SU-DHL-6 (cell line): ENCODE results near the gene CENPU.

Source experiments
- H2AFZ ChIP-seq: fragments of 200-600 bp; sonication (generic); 2 replicates; pipeline ENCODE4 v1.6.1; 2014; ENCODE audit warnings: low read depth, mild to moderate bottlenecking, moderate library complexity, mixed read lengths, antibody characterized with exemption, low read length; ENCODE audit not compliant: severe bottlenecking
- H3F3A ChIP-seq: fragments of 200-600 bp; shearing (Covaris generic); 2 replicates; pipeline ENCODE4 v1.6.0; 2016; ENCODE audit warnings: antibody characterized with exemption, mild to moderate bottlenecking; ENCODE audit not compliant: insufficient read depth
- H3K27ac ChIP-seq: fragments of 200-600 bp; sonication (generic); 2 replicates; pipeline ENCODE4 v1.5.1; 2016; ENCODE audit warnings: low read depth, mild to moderate bottlenecking, low read length, moderate library complexity, mixed read lengths
- H3K27me3 ChIP-seq: fragments of 200-600 bp; sonication (generic), shearing (Covaris generic); 2 replicates; pipeline ENCODE4 v1.6.0; 2014; ENCODE audit warnings: mild to moderate bottlenecking, low read length
- H3K36me3 ChIP-seq: fragments of 200-600 bp; sonication (generic); 2 replicates; pipeline ENCODE4 v1.6.1; 2014; ENCODE audit warnings: mild to moderate bottlenecking, low read length, mixed read lengths
- H3K4me2 ChIP-seq: fragments of 300-600, 200-600 bp; shearing (Covaris generic), sonication (generic); 2 replicates; pipeline ENCODE4 v1.6.0; 2014; ENCODE audit warnings: low read length, low read depth, mild to moderate bottlenecking; ENCODE audit not compliant: poor library complexity, severe bottlenecking
- H3K4me3 ChIP-seq: fragments of 200-600 bp; sonication (generic); 2 replicates; pipeline ENCODE4 v1.5.1; 2014; ENCODE audit warnings: antibody characterized with exemption, low read length, mild to moderate bottlenecking, mixed read lengths; ENCODE audit not compliant: insufficient read depth, poor library complexity, severe bottlenecking
- H3K79me2 ChIP-seq: fragments of 200-600 bp; sonication (generic); 2 replicates; pipeline ENCODE4 v1.6.1; 2014; ENCODE audit warnings: mild to moderate bottlenecking, low read length, moderate library complexity; ENCODE audit not compliant: insufficient read depth
- H3K9ac ChIP-seq: fragments of 200-600 bp; sonication (generic); 2 replicates; pipeline ENCODE4 v1.7.0; 2014; ENCODE audit warnings: mild to moderate bottlenecking, low read length
- H3K9me2 ChIP-seq: fragments of 200-600 bp; sonication (generic); replicated peaks from 2 replicates; pipeline ENCODE4 v1.6.1; 2014; ENCODE audit warnings: low read length; ENCODE audit not compliant: insufficient read depth
- H3K9me3 ChIP-seq: fragments of 200-600 bp; sonication (generic); 2 replicates; pipeline ENCODE4 v1.6.1; 2014; ENCODE audit warnings: low read length, mixed read lengths; ENCODE audit not compliant: insufficient read depth
- H4K20me1 ChIP-seq: fragments of 200-600 bp; sonication (generic); 2 replicates; pipeline ENCODE4 v1.6.1; 2014; ENCODE audit warnings: low read depth, mild to moderate bottlenecking, antibody characterized with exemption, low read length, moderate library complexity, mixed read lengths
- CTCF ChIP-seq: fragments of 200-600 bp; sonication (generic); IDR thresholded peaks from one replicate; pipeline ENCODE4 v1.5.1; 2017; ENCODE audit warnings: antibody characterized with exemption, mild to moderate bottlenecking, low read length, moderate library complexity; ENCODE audit not compliant: insufficient read depth, poor library complexity, severe bottlenecking
- EZH2phosphoT487 ChIP-seq: fragments of 200-600 bp; sonication (generic), shearing (Covaris generic); conservative IDR thresholded peaks from 2 replicates; pipeline ENCODE4 v1.6.1; 2018; ENCODE audit warnings: mild to moderate bottlenecking, antibody characterized with exemption, low read length, moderate library complexity, mixed read lengths

Gene CENPU

DNA sequence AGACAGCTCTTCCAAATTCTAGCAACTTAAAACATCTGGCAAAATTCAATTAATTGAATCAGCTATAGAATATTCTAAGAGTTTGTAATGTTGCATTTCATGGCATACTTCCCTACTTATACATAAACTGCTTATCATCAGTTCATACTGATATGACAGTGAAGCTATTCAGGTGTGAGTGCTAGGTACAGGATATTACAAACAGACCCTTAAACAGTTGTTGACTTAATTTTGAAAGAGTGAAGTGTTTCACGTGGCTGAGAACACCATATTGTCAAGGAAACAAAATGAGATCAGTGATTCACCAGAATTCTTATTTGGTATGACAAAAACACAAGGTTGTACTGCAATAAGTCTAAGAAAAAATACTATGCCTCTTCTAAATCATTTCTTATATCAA lies 27.4 kb downstream of the CENPU start:
- H3K27ac ChIP-seq = no peak overlapping the region
- H3K36me3 ChIP-seq = peaks cover 60% of the 10 kb centered on the region
- H3K27me3 ChIP-seq = no peaks in the 10 kb centered on the region

GRCh38 chr4:184705692-184706091 lies 28.2 kb downstream of the CENPU start:
- Histone ChIP-seq H3K36me3 (peaks cover 59% of the 10 kb centered on the region), H3K27me3 (no peaks in the 10 kb centered on the region), H2AFZ (no peak overlapping the region), H3K4me3 (no peak overlapping the region), H3K9ac (no peak overlapping the region), H3F3A (no peaks in the 10 kb centered on the region), H3K79me2 (peaks cover 8% of the 10 kb centered on the region; the same call in 1 of the 2 replicates), H3K4me2 (no peak overlapping the region), H3K9me2 (no peaks in the 10 kb centered on the region), H3K9me3 (no peaks in the 10 kb centered on the region), H3K27ac (no peak overlapping the region), H4K20me1 (no peaks in the 10 kb centered on the region)
- TF ChIP-seq CTCF (no peak), EZH2phosphoT487 (no peak)

More for the DNA sequence above, 27.4 kb downstream of the CENPU start:
- Histone ChIP-seq H3K9me2 (no peaks in the 10 kb centered on the region), H2AFZ (no peak overlapping the region), H3F3A (no peaks in the 10 kb centered on the region), H3K4me3 (no peak overlapping the region), H3K79me2 (peaks cover 8% of the 10 kb centered on the region; the same call in 1 of the 2 replicates), H3K9me3 (no peaks in the 10 kb centered on the region), H3K4me2 (no peak overlapping the region), H3K9ac (no peak overlapping the region), H4K20me1 (no peaks in the 10 kb centered on the region)
- TF ChIP-seq EZH2phosphoT487 (no peak), CTCF (no peak)

DNA sequence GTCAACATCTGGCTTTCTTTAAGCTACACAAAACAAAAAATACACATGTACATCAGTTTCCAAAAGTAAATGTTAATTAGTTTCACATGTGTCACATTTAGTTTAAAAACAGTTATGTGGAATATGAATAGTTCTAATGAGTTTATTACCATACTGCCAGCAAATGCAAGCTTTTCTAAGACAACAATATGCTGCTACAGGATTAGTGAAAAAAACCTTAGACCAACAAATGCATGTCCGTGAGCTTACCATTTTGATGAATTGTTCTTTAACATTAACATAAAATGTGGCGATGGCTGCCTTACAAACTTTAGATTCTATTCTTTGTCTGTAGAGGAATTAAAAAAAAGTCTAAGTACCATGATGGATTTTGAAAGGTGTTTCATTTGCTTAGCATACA lies 31.8 kb downstream of the CENPU start:
- Histone ChIP-seq H3K36me3 (peaks cover 44% of the 10 kb centered on the region), H3K79me2 (peaks cover 8% of the 10 kb centered on the region; the same call in 1 of the 2 replicates), H3K4me2 (no peak overlapping the region), H3K4me3 (no peak overlapping the region), H3K9me3 (no peaks in the 10 kb centered on the region), H3F3A (no peaks in the 10 kb centered on the region), H3K9me2 (no peaks in the 10 kb centered on the region), H4K20me1 (no peaks in the 10 kb centered on the region), H3K27ac (no peak overlapping the region), H2AFZ (no peak overlapping the region), H3K27me3 (no peaks in the 10 kb centered on the region), H3K9ac (no peak overlapping the region)
- TF ChIP-seq EZH2phosphoT487 = no peak
- no peak for TF ChIP-seq CTCF

- Histone ChIP-seq H3K36me3 (peaks cover 45% of the 10 kb centered on the region; the same call in 1 of the 2 replicates), H3K9ac (no peak overlapping the region), H3K79me2 (peaks cover under 1% of the 10 kb centered on the region; the same call in 1 of the 2 replicates), H2AFZ (no peak overlapping the region), H4K20me1 (no peaks in the 10 kb centered on the region), H3K4me2 (no peak overlapping the region), H3K9me2 (no peaks in the 10 kb centered on the region), H3K4me3 (no peak overlapping the region), H3F3A (no peaks in the 10 kb centered on the region), H3K27ac (no peak overlapping the region), H3K9me3 (no peaks in the 10 kb centered on the region), H3K27me3 (no peaks in the 10 kb centered on the region)
- TF ChIP-seq EZH2phosphoT487 = no peak
- TF ChIP-seq CTCF = no peak
Observed at GRCh38 chr4:184699941-184700340, 34.0 kb downstream of the CENPU start.
